HL-60 (cell line): Measurements from ENCODE around the gene WNT11.

Source experiments
- GABPA ChIP-seq: IDR thresholded peaks from 2 replicates; pipeline ENCODE4 v1.6.1; 2012; ENCODE audit warnings: low read depth
- POLR2AphosphoS5 ChIP-seq: IDR thresholded peaks from 2 replicates; pipeline ENCODE4 v1.6.1; 2012; ENCODE audit warnings: low read depth
- SPI1 ChIP-seq: IDR thresholded peaks from 2 replicates; pipeline ENCODE4 v1.6.1; 2012; ENCODE audit warnings: low read depth, mild to moderate bottlenecking, borderline replicate concordance
- TF ChIP-seq, protein P1 (sequence below): IDR thresholded peaks from one replicate; pipeline ENCODE4 v1.5.1; 2011; ENCODE audit warnings: low read length, control low read depth, inconsistent platforms; ENCODE audit not compliant: insufficient read depth
- TF ChIP-seq, protein P2 (sequence below): IDR thresholded peaks from 2 replicates; pipeline ENCODE4 v1.6.1; 2012; ENCODE audit warnings: low read depth; ENCODE audit not compliant: insufficient replicate concordance

DNA sequence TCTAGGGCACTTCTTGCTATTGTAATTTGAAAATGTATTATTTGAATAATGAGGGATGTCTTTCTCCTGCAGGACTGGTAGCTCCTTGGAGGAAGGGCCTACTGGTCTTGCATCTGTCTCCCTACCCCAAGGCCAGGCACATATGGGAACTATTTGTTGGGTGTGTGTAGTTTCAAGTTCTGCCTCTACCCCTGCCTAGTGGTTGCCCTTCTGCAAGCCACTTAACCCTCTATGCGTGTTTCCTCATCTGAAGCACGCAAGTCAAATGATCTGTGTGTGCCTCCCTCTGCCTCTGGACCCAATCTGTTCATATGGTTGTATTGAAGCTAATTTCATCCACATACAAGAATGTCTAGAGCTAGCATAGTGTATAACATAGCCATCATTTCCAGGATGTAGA, 67.0 kb downstream of the WNT11 start:
- TF ChIP-seq, protein P1, sequence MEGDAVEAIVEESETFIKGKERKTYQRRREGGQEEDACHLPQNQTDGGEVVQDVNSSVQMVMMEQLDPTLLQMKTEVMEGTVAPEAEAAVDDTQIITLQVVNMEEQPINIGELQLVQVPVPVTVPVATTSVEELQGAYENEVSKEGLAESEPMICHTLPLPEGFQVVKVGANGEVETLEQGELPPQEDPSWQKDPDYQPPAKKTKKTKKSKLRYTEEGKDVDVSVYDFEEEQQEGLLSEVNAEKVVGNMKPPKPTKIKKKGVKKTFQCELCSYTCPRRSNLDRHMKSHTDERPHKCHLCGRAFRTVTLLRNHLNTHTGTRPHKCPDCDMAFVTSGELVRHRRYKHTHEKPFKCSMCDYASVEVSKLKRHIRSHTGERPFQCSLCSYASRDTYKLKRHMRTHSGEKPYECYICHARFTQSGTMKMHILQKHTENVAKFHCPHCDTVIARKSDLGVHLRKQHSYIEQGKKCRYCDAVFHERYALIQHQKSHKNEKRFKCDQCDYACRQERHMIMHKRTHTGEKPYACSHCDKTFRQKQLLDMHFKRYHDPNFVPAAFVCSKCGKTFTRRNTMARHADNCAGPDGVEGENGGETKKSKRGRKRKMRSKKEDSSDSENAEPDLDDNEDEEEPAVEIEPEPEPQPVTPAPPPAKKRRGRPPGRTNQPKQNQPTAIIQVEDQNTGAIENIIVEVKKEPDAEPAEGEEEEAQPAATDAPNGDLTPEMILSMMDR: no peak
- TF ChIP-seq POLR2AphosphoS5 (no peak), GABPA (no peak), SPI1 (no peak)
- TF ChIP-seq, protein P2, sequence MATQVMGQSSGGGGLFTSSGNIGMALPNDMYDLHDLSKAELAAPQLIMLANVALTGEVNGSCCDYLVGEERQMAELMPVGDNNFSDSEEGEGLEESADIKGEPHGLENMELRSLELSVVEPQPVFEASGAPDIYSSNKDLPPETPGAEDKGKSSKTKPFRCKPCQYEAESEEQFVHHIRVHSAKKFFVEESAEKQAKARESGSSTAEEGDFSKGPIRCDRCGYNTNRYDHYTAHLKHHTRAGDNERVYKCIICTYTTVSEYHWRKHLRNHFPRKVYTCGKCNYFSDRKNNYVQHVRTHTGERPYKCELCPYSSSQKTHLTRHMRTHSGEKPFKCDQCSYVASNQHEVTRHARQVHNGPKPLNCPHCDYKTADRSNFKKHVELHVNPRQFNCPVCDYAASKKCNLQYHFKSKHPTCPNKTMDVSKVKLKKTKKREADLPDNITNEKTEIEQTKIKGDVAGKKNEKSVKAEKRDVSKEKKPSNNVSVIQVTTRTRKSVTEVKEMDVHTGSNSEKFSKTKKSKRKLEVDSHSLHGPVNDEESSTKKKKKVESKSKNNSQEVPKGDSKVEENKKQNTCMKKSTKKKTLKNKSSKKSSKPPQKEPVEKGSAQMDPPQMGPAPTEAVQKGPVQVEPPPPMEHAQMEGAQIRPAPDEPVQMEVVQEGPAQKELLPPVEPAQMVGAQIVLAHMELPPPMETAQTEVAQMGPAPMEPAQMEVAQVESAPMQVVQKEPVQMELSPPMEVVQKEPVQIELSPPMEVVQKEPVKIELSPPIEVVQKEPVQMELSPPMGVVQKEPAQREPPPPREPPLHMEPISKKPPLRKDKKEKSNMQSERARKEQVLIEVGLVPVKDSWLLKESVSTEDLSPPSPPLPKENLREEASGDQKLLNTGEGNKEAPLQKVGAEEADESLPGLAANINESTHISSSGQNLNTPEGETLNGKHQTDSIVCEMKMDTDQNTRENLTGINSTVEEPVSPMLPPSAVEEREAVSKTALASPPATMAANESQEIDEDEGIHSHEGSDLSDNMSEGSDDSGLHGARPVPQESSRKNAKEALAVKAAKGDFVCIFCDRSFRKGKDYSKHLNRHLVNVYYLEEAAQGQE: no peak
